ENCODE data around the gene NELL1. TPM values are rescaled to one million over a fixed set of nuclear protein-coding genes. Genes with fewer than 3 reads are reported as not detected.

NELL1 gene
- total RNA-seq, 1 experiment from 2014 or later: not detected

DNA sequence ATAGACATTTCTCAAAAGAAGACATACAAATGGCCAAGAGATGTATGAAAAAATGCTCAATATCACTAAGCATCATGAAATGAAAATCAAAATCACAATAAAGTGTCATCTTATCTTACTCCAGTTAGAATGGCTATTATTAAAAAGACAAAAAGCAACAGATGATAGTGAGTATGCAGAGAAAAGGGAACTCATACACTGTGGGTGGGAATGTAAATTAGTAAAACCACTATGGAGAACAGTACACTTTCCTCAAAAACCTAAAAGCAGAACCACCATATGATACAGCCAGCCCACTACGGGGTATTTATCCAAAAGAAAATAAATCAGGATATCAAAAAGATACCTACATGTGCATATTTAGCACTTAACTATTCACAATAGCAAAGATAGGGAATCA is 823.5 kb downstream of the NELL1 start:
- TF ChIP-seq, protein P1, sequence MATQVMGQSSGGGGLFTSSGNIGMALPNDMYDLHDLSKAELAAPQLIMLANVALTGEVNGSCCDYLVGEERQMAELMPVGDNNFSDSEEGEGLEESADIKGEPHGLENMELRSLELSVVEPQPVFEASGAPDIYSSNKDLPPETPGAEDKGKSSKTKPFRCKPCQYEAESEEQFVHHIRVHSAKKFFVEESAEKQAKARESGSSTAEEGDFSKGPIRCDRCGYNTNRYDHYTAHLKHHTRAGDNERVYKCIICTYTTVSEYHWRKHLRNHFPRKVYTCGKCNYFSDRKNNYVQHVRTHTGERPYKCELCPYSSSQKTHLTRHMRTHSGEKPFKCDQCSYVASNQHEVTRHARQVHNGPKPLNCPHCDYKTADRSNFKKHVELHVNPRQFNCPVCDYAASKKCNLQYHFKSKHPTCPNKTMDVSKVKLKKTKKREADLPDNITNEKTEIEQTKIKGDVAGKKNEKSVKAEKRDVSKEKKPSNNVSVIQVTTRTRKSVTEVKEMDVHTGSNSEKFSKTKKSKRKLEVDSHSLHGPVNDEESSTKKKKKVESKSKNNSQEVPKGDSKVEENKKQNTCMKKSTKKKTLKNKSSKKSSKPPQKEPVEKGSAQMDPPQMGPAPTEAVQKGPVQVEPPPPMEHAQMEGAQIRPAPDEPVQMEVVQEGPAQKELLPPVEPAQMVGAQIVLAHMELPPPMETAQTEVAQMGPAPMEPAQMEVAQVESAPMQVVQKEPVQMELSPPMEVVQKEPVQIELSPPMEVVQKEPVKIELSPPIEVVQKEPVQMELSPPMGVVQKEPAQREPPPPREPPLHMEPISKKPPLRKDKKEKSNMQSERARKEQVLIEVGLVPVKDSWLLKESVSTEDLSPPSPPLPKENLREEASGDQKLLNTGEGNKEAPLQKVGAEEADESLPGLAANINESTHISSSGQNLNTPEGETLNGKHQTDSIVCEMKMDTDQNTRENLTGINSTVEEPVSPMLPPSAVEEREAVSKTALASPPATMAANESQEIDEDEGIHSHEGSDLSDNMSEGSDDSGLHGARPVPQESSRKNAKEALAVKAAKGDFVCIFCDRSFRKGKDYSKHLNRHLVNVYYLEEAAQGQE (IDR thresholded peaks at IDR 0.05; ENCODE audit: insufficient read depth in 1 of 2, low read depth in 2 of 2, low read length in 1 of 2): no peak
- TF ChIP-seq POLR2AphosphoS5 (IDR thresholded peaks at IDR 0.05; ENCODE audit: low read depth, low read length) (no peak), TCF7L2 (IDR thresholded peaks at IDR 0.05; ENCODE audit: low read depth, low read length) (no peak), SIN3A (IDR thresholded peaks at IDR 0.05; ENCODE audit: borderline replicate concordance, insufficient read depth, low read depth, low read length) (no peak)
- TF ChIP-seq, protein P2, sequence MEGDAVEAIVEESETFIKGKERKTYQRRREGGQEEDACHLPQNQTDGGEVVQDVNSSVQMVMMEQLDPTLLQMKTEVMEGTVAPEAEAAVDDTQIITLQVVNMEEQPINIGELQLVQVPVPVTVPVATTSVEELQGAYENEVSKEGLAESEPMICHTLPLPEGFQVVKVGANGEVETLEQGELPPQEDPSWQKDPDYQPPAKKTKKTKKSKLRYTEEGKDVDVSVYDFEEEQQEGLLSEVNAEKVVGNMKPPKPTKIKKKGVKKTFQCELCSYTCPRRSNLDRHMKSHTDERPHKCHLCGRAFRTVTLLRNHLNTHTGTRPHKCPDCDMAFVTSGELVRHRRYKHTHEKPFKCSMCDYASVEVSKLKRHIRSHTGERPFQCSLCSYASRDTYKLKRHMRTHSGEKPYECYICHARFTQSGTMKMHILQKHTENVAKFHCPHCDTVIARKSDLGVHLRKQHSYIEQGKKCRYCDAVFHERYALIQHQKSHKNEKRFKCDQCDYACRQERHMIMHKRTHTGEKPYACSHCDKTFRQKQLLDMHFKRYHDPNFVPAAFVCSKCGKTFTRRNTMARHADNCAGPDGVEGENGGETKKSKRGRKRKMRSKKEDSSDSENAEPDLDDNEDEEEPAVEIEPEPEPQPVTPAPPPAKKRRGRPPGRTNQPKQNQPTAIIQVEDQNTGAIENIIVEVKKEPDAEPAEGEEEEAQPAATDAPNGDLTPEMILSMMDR (IDR thresholded peaks at IDR 0.05): no peak
- no peaks in the 10 kb centered on the region for H3K27me3 ChIP-seq (ENCODE audit: control insufficient read depth, insufficient read depth, low read length)
- ATAC-seq (no peak), DNase-seq (ENCODE audit: low read depth, low spot score) (no peak)
- POLR2A ChIA-PET: no interaction called here
- intact Hi-C loops (cut with micrococcal nuclease; ENCODE audit: unreplicated experiment) (no loop called here), in situ Hi-C loops (cut with HindIII; ENCODE audit: low pct_unique_long_range_greater_than_20kb, low sequenced_read_pairs) (no loop called here)
- H3K36me3 ChIP-seq (ENCODE audit: control insufficient read depth, insufficient read depth, low read length): no peaks in the 10 kb centered on the region
- H3K27ac ChIP-seq (ENCODE audit: low read length): no peak overlapping the region
- H3K4me1 ChIP-seq (ENCODE audit: control insufficient read depth, insufficient read depth, low read length): no peaks in the 10 kb centered on the region
- H3K9me3 ChIP-seq (ENCODE audit: control insufficient read depth, insufficient read depth, low read depth, low read length): no peaks in the 10 kb centered on the region
- CTCF ChIA-PET: no interaction called here
- no peak overlapping the region for H3K4me3 ChIP-seq (ENCODE audit: low read depth in 2 of 2, low read length in 2 of 2)
- no TSS peak for BruUV-seq (replicated peaks)

DNA sequence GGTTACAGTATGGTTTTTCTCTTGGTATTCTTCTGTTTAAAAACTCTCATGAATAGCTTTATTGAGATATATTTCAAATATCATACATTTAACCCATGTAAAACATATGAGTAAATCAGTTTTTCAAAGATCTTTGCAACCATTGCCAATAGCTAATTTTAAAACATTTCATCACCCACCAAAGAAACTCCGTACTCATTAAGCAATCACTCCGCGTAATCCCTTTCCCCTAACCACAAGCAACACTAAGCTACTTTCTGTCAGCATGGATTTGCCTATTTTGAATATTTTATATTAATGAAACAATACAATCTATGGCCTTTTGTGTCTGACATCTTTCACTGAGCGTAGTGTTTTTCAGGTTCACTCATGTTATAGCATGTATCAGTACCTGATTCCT is 825.6 kb downstream of the NELL1 start:
- CTCF ChIA-PET: no interaction called here
- no TSS peak for BruUV-seq (replicated peaks)
- H3K27me3 ChIP-seq (ENCODE audit: control insufficient read depth, insufficient read depth, low read length): no peaks in the 10 kb centered on the region
- H3K9me3 ChIP-seq (ENCODE audit: control insufficient read depth, insufficient read depth, low read depth, low read length): no peaks in the 10 kb centered on the region
- no peaks in the 10 kb centered on the region for H3K4me1 ChIP-seq (ENCODE audit: control insufficient read depth, insufficient read depth, low read length)
- DNase-seq (ENCODE audit: low read depth, low spot score): no peak
- H3K27ac ChIP-seq (ENCODE audit: low read length): no peak overlapping the region
- intact Hi-C loops (cut with micrococcal nuclease; ENCODE audit: unreplicated experiment): no loop called here
- no peak overlapping the region for H3K4me3 ChIP-seq (ENCODE audit: low read depth in 2 of 2, low read length in 2 of 2)
- no peak for TF ChIP-seq POLR2AphosphoS5 (IDR thresholded peaks at IDR 0.05; ENCODE audit: low read depth, low read length)
- TF ChIP-seq SIN3A (IDR thresholded peaks at IDR 0.05; ENCODE audit: borderline replicate concordance, insufficient read depth, low read depth, low read length): no peak
- TF ChIP-seq TCF7L2 (IDR thresholded peaks at IDR 0.05; ENCODE audit: low read depth, low read length): no peak
- TF ChIP-seq, protein P2 (IDR thresholded peaks at IDR 0.05): no peak
- TF ChIP-seq, protein P1 (IDR thresholded peaks at IDR 0.05; ENCODE audit: insufficient read depth in 1 of 2, low read depth in 2 of 2, low read length in 1 of 2): no peak
- POLR2A ChIA-PET: no interaction called here
- ATAC-seq: no peak
- H3K36me3 ChIP-seq (ENCODE audit: control insufficient read depth, insufficient read depth, low read length): no peaks in the 10 kb centered on the region
- in situ Hi-C loops (cut with HindIII; ENCODE audit: low pct_unique_long_range_greater_than_20kb, low sequenced_read_pairs): no loop called here
